ENCODE measurements around the gene CHFR.
"Not testable (repeated sequence)": the region's sequence is repeated elsewhere in the genome, so short reads cannot be mapped to it uniquely, and the experiment has no call there.

CHFR gene

GRCh38 chr12:132874175-132874574 lies 13.2 kb downstream of the CHFR start:
- no peak for DNase-seq

GRCh38 chr12:132873724-132874123 lies 13.7 kb downstream of the CHFR start:
- DNase-seq: no peak

- DNase-seq: no peak
These were observed 14.4 kb downstream of the CHFR start for GRCh38 chr12:132872975-132873421.

GRCh38 chr12:132872073-132872855 lies 15.1 kb downstream of the CHFR start:
- DNase-seq: no peak

- no peak for DNase-seq
These were observed 17.9 kb downstream of the CHFR start for GRCh38 chr12:132869551-132869950.

- no peak for DNase-seq
These were observed 21.1 kb downstream of the CHFR start for GRCh38 chr12:132866251-132866828.

- no peak for DNase-seq
These were observed 25.8 kb downstream of the CHFR start for GRCh38 chr12:132861558-132861957.

GRCh38 chr12:132858718-132859266 lies 28.6 kb downstream of the CHFR start:
- no peak for DNase-seq

GRCh38 chr12:132857019-132857418 lies 30.4 kb downstream of the CHFR start:
- not testable (repeated sequence) for DNase-seq

- DNase-seq: no peak
These were observed 30.8 kb downstream of the CHFR start for GRCh38 chr12:132856581-132856980.

- not testable (repeated sequence) for DNase-seq
These were observed 32.2 kb downstream of the CHFR start for GRCh38 chr12:132855211-132855610.

- DNase-seq: no peak
These were observed 33.9 kb downstream of the CHFR start for GRCh38 chr12:132853285-132854092.

GRCh38 chr12:132852496-132852895 lies 34.9 kb downstream of the CHFR start:
- no peak for DNase-seq

- DNase-seq: no peak
These were observed 35.9 kb downstream of the CHFR start for GRCh38 chr12:132851465-132851864.

- DNase-seq: no peak
These were observed 37.1 kb downstream of the CHFR start for GRCh38 chr12:132850291-132850690.

GRCh38 chr12:132848521-132848920 lies 38.9 kb downstream of the CHFR start:
- no peak for DNase-seq

- DNase-seq: no peak
These were observed 39.7 kb downstream of the CHFR start for GRCh38 chr12:132847363-132848356.

GRCh38 chr12:132844681-132845080 lies 42.7 kb downstream of the CHFR start:
- not testable (repeated sequence) for DNase-seq

GRCh38 chr12:132842449-132843045 lies 44.9 kb downstream of the CHFR start:
- DNase-seq: no peak

- no peak for DNase-seq
These were observed 46.3 kb downstream of the CHFR start for GRCh38 chr12:132841151-132841550.

- no peak for DNase-seq
These were observed 46.9 kb downstream of the CHFR start for GRCh38 chr12:132840536-132840935.
